Fibroblast of lung (primary cell): ENCODE data around the gene VSTM5. TPM values are rescaled to one million over a fixed set of nuclear protein-coding genes. Genes with fewer than 3 reads are reported as not detected.

ENCODE experiments used
- DNase-seq, 2 donors: peaks; one replicate each; pipeline versions ENCODE4 v3.0.0 to v3.0.0-alpha.2; 2010; ENCODE audit warnings: low read depth in 2 of 2
- H2AFZ ChIP-seq: 2 replicates; pipeline ENCODE4 v1.5.1; 2012; ENCODE audit warnings: low read length, control low read depth, inconsistent platforms
- H3K27ac ChIP-seq: 2 replicates; pipeline ENCODE4 v1.5.1; 2011; ENCODE audit warnings: low read length, control low read depth; ENCODE audit not compliant: insufficient read depth
- H3K27me3 ChIP-seq: 2 replicates; pipeline ENCODE4 v1.5.1; 2011; ENCODE audit warnings: mild to moderate bottlenecking, low read length; ENCODE audit not compliant: control insufficient read depth, insufficient read depth
- H3K36me3 ChIP-seq: 2 replicates; pipeline ENCODE4 v1.5.1; 2011; ENCODE audit warnings: low read length; ENCODE audit not compliant: control insufficient read depth, insufficient read depth
- H3K4me1 ChIP-seq: 2 replicates; pipeline ENCODE4 v1.5.1; 2011; ENCODE audit warnings: low read length; ENCODE audit not compliant: control insufficient read depth, insufficient read depth; ENCODE audit errors: extremely low read depth
- H3K4me2 ChIP-seq: 2 replicates; pipeline ENCODE4 v1.5.1; 2011; ENCODE audit warnings: low read length, control low read depth; ENCODE audit not compliant: insufficient read depth; ENCODE audit errors: extremely low read depth
- H3K4me3 ChIP-seq, 4 experiments: fragments of 200-600 bp in 1 of 4; sonication (generic) in 1 of 4; replicated peaks in 1 of 4; 2 replicates each; pipeline ENCODE4 v1.5.1; 2011 to 2016; ENCODE audit warnings: low read length in 4 of 4, low read depth in 3 of 4, mild to moderate bottlenecking in 3 of 4, control low read depth in 2 of 4, inconsistent platforms in 1 of 4, mixed read lengths in 1 of 4; ENCODE audit not compliant: insufficient read depth in 1 of 4; ENCODE audit errors: control extremely low read depth in 1 of 4
- H3K79me2 ChIP-seq: 2 replicates; pipeline ENCODE4 v1.5.1; 2012; ENCODE audit warnings: mild to moderate bottlenecking, low read length, inconsistent platforms; ENCODE audit not compliant: control insufficient read depth, insufficient read depth
- H3K9ac ChIP-seq: 2 replicates; pipeline ENCODE4 v1.5.1; 2011; ENCODE audit warnings: mild to moderate bottlenecking, low read length, control low read depth; ENCODE audit not compliant: insufficient read depth
- H3K9me3 ChIP-seq: 2 replicates; pipeline ENCODE4 v1.5.1; 2012; ENCODE audit warnings: low read depth, low read length; ENCODE audit not compliant: control insufficient read depth, insufficient read depth
- H4K20me1 ChIP-seq: 2 replicates; pipeline ENCODE4 v1.5.1; 2011; ENCODE audit warnings: low read length; ENCODE audit not compliant: control insufficient read depth, insufficient read depth; ENCODE audit errors: extremely low read depth
- EZH2 ChIP-seq: IDR thresholded peaks from 2 replicates; pipeline ENCODE4 v1.5.1; 2012; ENCODE audit warnings: low read length, control low read depth, mild to moderate bottlenecking; ENCODE audit errors: missing control alignments
- polyA plus RNA-seq, 2 donors: library from polyadenylated mRNA; depleted of rRNA in 1 of 2; stranded (reverse) in 1 of 2; unstranded in 1 of 2; fragments of >200 nt; gene quantifications; 2 replicates each; pipeline ENCODE4 v1.2.1, GENCODE V29; 2011 to 2012; ENCODE audit warnings: missing spikeins in 1 of 2
- total RNA-seq: library from RNA; depleted of rRNA; stranded (reverse); fragments of >200 nt; gene quantifications from 2 replicates; pipeline ENCODE4 v1.2.1, GENCODE V29; 2014
- TF ChIP-seq, protein P1 (sequence below), 2 donors: IDR thresholded peaks in 1 of 2; conservative IDR thresholded peaks in 1 of 2; 1 replicate in 1 of 2; 2 replicates in 1 of 2; pipeline ENCODE4 v1.5.1; 2011 to 2012; ENCODE audit warnings: low read length in 2 of 2, control low read depth in 1 of 2, inconsistent platforms in 1 of 2, low read depth in 1 of 2, mild to moderate bottlenecking in 1 of 2

VSTM5 gene
- total and polyA plus RNA-seq, 2 donors (not counting 1 experiment from before 2014, with no cell fraction given): 0.50 to 1.4 TPM

DNA sequence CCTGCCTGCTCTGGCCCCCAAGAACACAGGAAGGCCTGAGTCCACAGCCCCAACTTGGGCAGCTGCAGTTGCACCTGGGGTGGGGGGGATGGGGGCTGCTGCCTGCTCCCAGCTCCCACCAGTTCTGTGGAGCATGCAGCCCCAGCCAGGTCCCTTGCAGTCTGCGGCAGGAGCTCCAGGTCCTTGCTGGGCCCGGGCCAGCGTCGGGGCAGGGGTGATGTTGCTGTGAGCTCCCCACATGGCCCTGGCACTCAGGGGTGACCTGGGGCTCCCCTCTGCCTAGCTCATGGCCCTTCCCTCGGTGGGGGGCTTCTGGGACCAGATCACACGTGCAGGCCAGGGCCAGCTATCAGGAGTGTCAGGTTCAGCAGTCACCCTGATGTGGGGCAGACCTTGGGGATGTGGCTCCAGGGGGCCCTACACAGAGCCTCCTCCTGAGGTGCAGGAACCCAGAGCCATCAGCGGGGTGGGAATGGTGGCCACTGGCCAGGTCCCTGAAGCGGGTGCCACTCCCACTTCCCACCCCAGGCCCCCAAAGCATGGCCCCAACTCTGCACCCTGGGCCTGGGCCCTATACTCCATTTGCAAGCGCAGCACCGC, 76.7 kb downstream of the VSTM5 start:
- Histone ChIP-seq H3K4me3 (no peak overlapping the region), H3K4me1 (no peaks in the 10 kb centered on the region), H3K4me2 (no peak overlapping the region), H3K79me2 (no peaks in the 10 kb centered on the region), H4K20me1 (no peaks in the 10 kb centered on the region), H3K9me3 (no peaks in the 10 kb centered on the region), H3K27ac (no peak overlapping the region), H3K27me3 (no peaks in the 10 kb centered on the region), H2AFZ (no peak overlapping the region), H3K36me3 (no peaks in the 10 kb centered on the region), H3K9ac (no peak overlapping the region)
- TF ChIP-seq EZH2: no peak
- TF ChIP-seq, protein P1, sequence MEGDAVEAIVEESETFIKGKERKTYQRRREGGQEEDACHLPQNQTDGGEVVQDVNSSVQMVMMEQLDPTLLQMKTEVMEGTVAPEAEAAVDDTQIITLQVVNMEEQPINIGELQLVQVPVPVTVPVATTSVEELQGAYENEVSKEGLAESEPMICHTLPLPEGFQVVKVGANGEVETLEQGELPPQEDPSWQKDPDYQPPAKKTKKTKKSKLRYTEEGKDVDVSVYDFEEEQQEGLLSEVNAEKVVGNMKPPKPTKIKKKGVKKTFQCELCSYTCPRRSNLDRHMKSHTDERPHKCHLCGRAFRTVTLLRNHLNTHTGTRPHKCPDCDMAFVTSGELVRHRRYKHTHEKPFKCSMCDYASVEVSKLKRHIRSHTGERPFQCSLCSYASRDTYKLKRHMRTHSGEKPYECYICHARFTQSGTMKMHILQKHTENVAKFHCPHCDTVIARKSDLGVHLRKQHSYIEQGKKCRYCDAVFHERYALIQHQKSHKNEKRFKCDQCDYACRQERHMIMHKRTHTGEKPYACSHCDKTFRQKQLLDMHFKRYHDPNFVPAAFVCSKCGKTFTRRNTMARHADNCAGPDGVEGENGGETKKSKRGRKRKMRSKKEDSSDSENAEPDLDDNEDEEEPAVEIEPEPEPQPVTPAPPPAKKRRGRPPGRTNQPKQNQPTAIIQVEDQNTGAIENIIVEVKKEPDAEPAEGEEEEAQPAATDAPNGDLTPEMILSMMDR (conservative IDR thresholded peaks at IDR 0.05 in 1 of 2, IDR thresholded peaks at IDR 0.05 in 1 of 2; ENCODE audit: low read depth in 1 of 2, low read length in 2 of 2): no peak
- DNase-seq: no peak

- no peak overlapping the region for H3K27ac ChIP-seq
- no peak for TF ChIP-seq EZH2
- TF ChIP-seq, protein P1 (conservative IDR thresholded peaks at IDR 0.05 in 1 of 2, IDR thresholded peaks at IDR 0.05 in 1 of 2; ENCODE audit: low read depth in 1 of 2, low read length in 2 of 2): no peak
- no peaks in the 10 kb centered on the region for H3K27me3 ChIP-seq
- no peak overlapping the region for H3K4me2 ChIP-seq
- no peaks in the 10 kb centered on the region for H4K20me1 ChIP-seq
- H3K9me3 ChIP-seq: no peaks in the 10 kb centered on the region
- H3K79me2 ChIP-seq: no peaks in the 10 kb centered on the region
- no peak overlapping the region for H3K9ac ChIP-seq
- H3K4me1 ChIP-seq: no peaks in the 10 kb centered on the region
- H3K4me3 ChIP-seq: no peak overlapping the region
- DNase-seq: no peak
- H2AFZ ChIP-seq: no peak overlapping the region
- no peaks in the 10 kb centered on the region for H3K36me3 ChIP-seq
Measured at GRCh38 chr11:93773045-93773477, 77.4 kb downstream of the VSTM5 start.

- H3K4me2 ChIP-seq: no peak overlapping the region
- H3K9me3 ChIP-seq: no peaks in the 10 kb centered on the region
- H3K27me3 ChIP-seq: no peaks in the 10 kb centered on the region
- no peak overlapping the region for H3K27ac ChIP-seq
- no peaks in the 10 kb centered on the region for H3K79me2 ChIP-seq
- no peaks in the 10 kb centered on the region for H3K4me1 ChIP-seq
- no peaks in the 10 kb centered on the region for H4K20me1 ChIP-seq
- TF ChIP-seq, protein P1 (conservative IDR thresholded peaks at IDR 0.05 in 1 of 2, IDR thresholded peaks at IDR 0.05 in 1 of 2; ENCODE audit: low read depth in 1 of 2, low read length in 2 of 2): no peak
- no peak for TF ChIP-seq EZH2
- no peak overlapping the region for H3K9ac ChIP-seq
- H3K36me3 ChIP-seq: no peaks in the 10 kb centered on the region
- DNase-seq: peak in 1 of 2 donors; percentile 5
- no peak overlapping the region for H3K4me3 ChIP-seq
- H2AFZ ChIP-seq: no peak overlapping the region
Measured at GRCh38 chr11:93772123-93772522, 78.3 kb downstream of the VSTM5 start.
